H1 (cell line): Measurements from ENCODE around the gene CDS2. TPM values are rescaled to one million over a fixed set of nuclear protein-coding genes. Genes with fewer than 3 reads are reported as not detected.

Experiments used
- CTCF ChIA-PET: fragments of 300-600 bp; sonication (Branson Sonifier 250); formaldehyde crosslinking; loops from one replicate; lab custom pipeline; 2021; ENCODE audit not compliant: partially characterized antibody; lab: Charles Lee
- POLR2A ChIA-PET: fragments of 300-600 bp; sonication (Branson Sonifier 250); formaldehyde crosslinking; loops from one replicate; lab custom pipeline; 2021; ENCODE audit warnings: inconsistent platforms; ENCODE audit not compliant: partially characterized antibody; lab: Charles Lee
- DNase-seq, 2 experiments: peaks; one replicate each; pipeline versions ENCODE4 v3.0.0 to v3.0.0-alpha.2; 2010 to 2022; ENCODE audit warnings: low spot score in 2 of 2, low read depth in 1 of 2, mixed read lengths in 1 of 2
- FAIRE-seq: peaks from 2 replicates; lab custom pipeline; 2011; peaks lifted over from hg19 to GRCh38; lab: Jason Lieb, UNC
- H2AFZ ChIP-seq: 2 replicates; pipeline ENCODE4 v1.8.1; 2012; ENCODE audit warnings: low read length, inconsistent platforms
- H2AK5ac ChIP-seq: 2 replicates; pipeline ENCODE4 v1.6.1; 2013; ENCODE audit warnings: low read depth, low read length
- H2BK120ac ChIP-seq: replicated peaks from 2 replicates; pipeline ENCODE3; 2013; ENCODE audit warnings: low read depth, low read length, inconsistent platforms
- H2BK12ac ChIP-seq: 2 replicates; pipeline ENCODE4 v1.6.1; 2013; ENCODE audit warnings: low read depth, low read length
- H2BK15ac ChIP-seq: 2 replicates; pipeline ENCODE4 v1.6.1; 2013; ENCODE audit warnings: low read length
- H2BK20ac ChIP-seq: 2 replicates; pipeline ENCODE4 v1.6.1; 2013; ENCODE audit warnings: low read length
- H2BK5ac ChIP-seq: 2 replicates; pipeline ENCODE4 v1.6.1; 2013; ENCODE audit warnings: low read depth, low read length
- H3K14ac ChIP-seq: 2 replicates; pipeline ENCODE4 v1.6.1; 2013; ENCODE audit warnings: inconsistent platforms; ENCODE audit not compliant: insufficient read length
- H3K18ac ChIP-seq: 2 replicates; pipeline ENCODE4 v1.6.1; 2013; ENCODE audit warnings: low read length; ENCODE audit errors: extremely low read depth
- H3K23ac ChIP-seq: 2 replicates; pipeline ENCODE4 v1.6.1; 2013; ENCODE audit warnings: inconsistent platforms; ENCODE audit not compliant: insufficient read length
- H3K23me2 ChIP-seq: 2 replicates; pipeline ENCODE4 v1.6.1; 2013; ENCODE audit warnings: low read depth, low read length
- H3K27ac ChIP-seq: 2 replicates; pipeline ENCODE4 v1.6.1; 2011; ENCODE audit warnings: low read depth, low read length, inconsistent platforms
- H3K27me3 ChIP-seq, 4 experiments: replicated peaks in 1 of 4; 1 replicate in 1 of 4; 2 replicates in 3 of 4; pipeline versions ENCODE4 v1.6.1 to v1.8.1; 2011 to 2013; ENCODE audit warnings: low read length in 3 of 4, mild to moderate bottlenecking in 3 of 4, inconsistent platforms in 2 of 4, mixed read lengths in 2 of 4, moderate library complexity in 1 of 4; ENCODE audit not compliant: control insufficient read depth in 3 of 4, insufficient read depth in 3 of 4; ENCODE audit errors: extremely low read depth in 1 of 4
- H3K36me3 ChIP-seq, 4 experiments: 2 replicates each; pipeline versions ENCODE4 v1.6.1 to v1.8.1; 2011 to 2013; ENCODE audit warnings: mild to moderate bottlenecking in 4 of 4, low read length in 3 of 4, moderate library complexity in 2 of 4, control low read depth in 1 of 4, inconsistent platforms in 1 of 4; ENCODE audit not compliant: insufficient read depth in 4 of 4, control insufficient read depth in 2 of 4
- H3K4ac ChIP-seq: replicated peaks from 2 replicates; pipeline ENCODE3; 2013; ENCODE audit warnings: low read length, low read depth, mixed read lengths, inconsistent platforms; ENCODE audit not compliant: insufficient read length
- H3K4me1 ChIP-seq, 4 experiments: replicated peaks in 1 of 4; 1 replicate in 1 of 4; 2 replicates in 3 of 4; pipeline versions ENCODE4 v1.6.1 to v1.8.1; 2011 to 2013; ENCODE audit warnings: low read length in 3 of 4, inconsistent platforms in 2 of 4, mixed read lengths in 1 of 4; ENCODE audit not compliant: insufficient read depth in 4 of 4, control insufficient read depth in 3 of 4
- H3K4me2 ChIP-seq, 2 experiments: 2 replicates each; pipeline versions ENCODE4 v1.6.1 to v1.8.1; 2011 to 2013; ENCODE audit warnings: low read depth in 2 of 2, low read length in 2 of 2, control low read depth in 1 of 2, inconsistent platforms in 1 of 2, mild to moderate bottlenecking in 1 of 2; ENCODE audit not compliant: insufficient read depth in 1 of 2
- H3K4me3 ChIP-seq, 4 experiments: fragments of 200-600, 300-600 bp in 1 of 4; sonication (generic), shearing (Covaris generic), sonication (Bioruptor Twin) in 1 of 4; 2 replicates each; pipeline versions ENCODE4 v1.5.1 to v1.8.1; 2011 to 2016; ENCODE audit warnings: low read length in 4 of 4, low read depth in 3 of 4, control low read depth in 2 of 4, inconsistent platforms in 2 of 4, mild to moderate bottlenecking in 2 of 4, mixed read lengths in 1 of 4, moderate library complexity in 1 of 4; ENCODE audit not compliant: insufficient read depth in 2 of 4; ENCODE audit errors: extremely low read depth in 1 of 4
- H3K56ac ChIP-seq: replicated peaks from 2 replicates; pipeline ENCODE3; 2013; ENCODE audit warnings: low read depth, mild to moderate bottlenecking, mixed read lengths, low read length, inconsistent platforms; ENCODE audit not compliant: insufficient read length
- H3K79me1 ChIP-seq: 2 replicates; pipeline ENCODE4 v1.6.1; 2013; ENCODE audit warnings: low read depth, low read length, control low read depth
- H3K79me2 ChIP-seq, 2 experiments: 2 replicates each; pipeline versions ENCODE4 v1.6.1 to v1.8.1; 2012 to 2013; ENCODE audit warnings: low read length in 2 of 2, mild to moderate bottlenecking in 2 of 2, inconsistent platforms in 1 of 2; ENCODE audit not compliant: insufficient read depth in 2 of 2, control insufficient read depth in 1 of 2
- H3K9ac ChIP-seq, 4 experiments: replicated peaks in 1 of 4; 1 replicate in 1 of 4; 2 replicates in 3 of 4; pipeline versions ENCODE4 v1.6.1 to v1.8.1; 2011 to 2013; ENCODE audit warnings: low read depth in 3 of 4, low read length in 3 of 4, control low read depth in 2 of 4, mild to moderate bottlenecking in 2 of 4, moderate library complexity in 2 of 4, inconsistent platforms in 1 of 4; ENCODE audit errors: extremely low read depth in 1 of 4
- H3K9me3 ChIP-seq, 2 experiments: 2 replicates each; pipeline versions ENCODE4 v1.6.1 to v1.8.1; 2012 to 2013; ENCODE audit warnings: mild to moderate bottlenecking in 2 of 2, moderate library complexity in 2 of 2, control low read depth in 1 of 2, inconsistent platforms in 1 of 2, low read depth in 1 of 2, low read length in 1 of 2, mixed read lengths in 1 of 2; ENCODE audit not compliant: insufficient read depth in 2 of 2
- H4K20me1 ChIP-seq, 2 experiments: replicated peaks in 1 of 2; 2 replicates each; pipeline versions ENCODE3 to v1.8.1; 2011 to 2013; ENCODE audit warnings: inconsistent platforms in 2 of 2, low read length in 2 of 2, mild to moderate bottlenecking in 1 of 2; ENCODE audit not compliant: insufficient read depth in 2 of 2, control insufficient read depth in 1 of 2
- H4K5ac ChIP-seq: 2 replicates; pipeline ENCODE4 v1.6.1; 2013; ENCODE audit warnings: low read length, low read depth, mixed read lengths, inconsistent platforms; ENCODE audit not compliant: insufficient read length
- H4K8ac ChIP-seq: 2 replicates; pipeline ENCODE4 v1.8.0; 2013; ENCODE audit warnings: mild to moderate bottlenecking, moderate library complexity, low read length, inconsistent platforms; ENCODE audit not compliant: insufficient read depth; ENCODE audit errors: extremely low read depth
- H4K91ac ChIP-seq: replicated peaks from 2 replicates; pipeline ENCODE3; 2013; ENCODE audit warnings: low read length, mixed read lengths, inconsistent platforms; ENCODE audit not compliant: insufficient read length
- RNF2 ChIP-seq: fragments of 200-900, 300-1000 bp; sonication (generic); IDR thresholded peaks from 2 replicates; pipeline ENCODE4 v1.7.1; 2016; ENCODE audit warnings: borderline replicate concordance, low read depth, mild to moderate bottlenecking, antibody characterized with exemption, low read length; ENCODE audit not compliant: poor library complexity, severe bottlenecking; ENCODE audit errors: missing control alignments
- SP1 ChIP-seq: IDR thresholded peaks from 2 replicates; pipeline ENCODE4 v1.6.1; 2011; ENCODE audit warnings: low read depth, low read length
- TAF7 ChIP-seq: optimal IDR thresholded peaks from 2 replicates; pipeline ENCODE3; 2011; ENCODE audit warnings: low read depth, mild to moderate bottlenecking, inconsistent platforms, low read length, moderate library complexity, borderline replicate concordance
- TBP ChIP-seq: IDR thresholded peaks from 2 replicates; pipeline ENCODE4 v1.6.1; 2011; ENCODE audit warnings: low read depth, low read length, improper control_type of control experiment
- WGBS, 2 experiments: shearing (Covaris generic) in 1 of 2; methylation state at CpG; one replicate each; pipeline versions ENCODE4 v1.1.6 to v1.1.7; 2013 to 2015; ENCODE audit warnings: low lambda C conversion rate in 2 of 2, mixed read lengths in 2 of 2, inconsistent platforms in 1 of 2, low coverage in 1 of 2, missing lambda C conversion rate in 1 of 2; ENCODE audit not compliant: insufficient replicate concordance in 2 of 2, insufficient coverage in 1 of 2, insufficient read length in 1 of 2; ENCODE audit errors: extremely low coverage in 1 of 2, missing lambda C conversion rate in 1 of 2; 5-methylcytosine and 5-hydroxymethylcytosine counted together
- polyA plus RNA-seq, 7 experiments: library from polyadenylated mRNA; depleted of rRNA in 3 of 7; stranded (reverse) in 5 of 7; unstranded in 2 of 7; fragments of >200 nt in 5 of 7; fragments of 200-250 nt in 2 of 7; gene quantifications; 1 replicate in 5 of 7; 2 replicates in 1 of 7; 4 replicates in 1 of 7; pipeline versions ENCODE4 v1.2.1 to v1.2.3, GENCODE V29; 2011 to 2013; ENCODE audit warnings: missing spikeins in 2 of 7, mixed read lengths in 2 of 7
- total RNA-seq: library from RNA; stranded (reverse); fragmentation: NEBNext Ultra II Directional; extraction: Animal tissue kit (Norgen Biotek cat#: 25700); gene quantifications from 2 replicates; pipeline ENCODE4 v1.2.1, GENCODE V29; 2021

Gene CDS2
- total and polyA plus RNA-seq, 2 of the 8 experiments (the other 6 are each of a cell fraction or from before 2014, with no cell fraction given), result 54.0 to 56.2 TPM

DNA sequence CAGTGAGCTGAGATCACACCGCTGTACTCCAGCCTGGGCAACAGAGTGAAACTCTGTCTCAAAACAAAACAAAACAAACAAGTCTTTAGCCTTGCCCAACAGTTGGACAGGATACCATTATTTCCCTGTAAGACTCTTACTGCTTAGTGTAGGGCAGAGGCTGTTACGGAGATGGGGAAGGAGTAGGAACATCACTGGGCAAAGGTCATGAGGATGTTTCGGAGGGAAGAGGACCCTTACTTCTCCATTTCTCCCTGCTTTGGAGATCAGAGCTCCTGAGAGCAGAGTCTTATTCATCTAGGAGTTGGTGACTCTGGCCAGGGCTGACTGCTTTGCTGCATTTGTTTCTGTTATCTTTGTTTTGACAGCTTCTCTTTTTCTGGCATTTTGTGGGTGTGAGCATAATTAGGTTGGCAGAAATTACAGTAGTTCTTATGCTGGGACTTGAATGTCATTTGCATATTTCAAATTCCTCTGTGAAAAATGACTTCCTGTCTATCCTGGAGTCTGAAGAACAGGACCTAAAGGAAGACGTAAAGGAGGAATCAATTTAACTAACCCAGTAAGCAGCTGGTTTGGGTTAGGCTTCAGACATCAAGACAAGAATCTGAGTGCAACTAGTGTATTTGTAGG, 89.0 kb downstream of the CDS2 start:
- Histone ChIP-seq H4K8ac (no peak overlapping the region), H2AK5ac (no peak overlapping the region), H3K4me1 (peaks cover 0 to 3% (median 0%) of the 10 kb centered on the region in 4 experiments; a peak in 2 of 7 replicates), H2BK5ac (no peak overlapping the region), H3K14ac (no peak overlapping the region), H3K4me3 (no peak overlapping the region), H3K9ac (no peak overlapping the region), H2AFZ (no peak overlapping the region), H4K5ac (no peak overlapping the region), H3K4me2 (no peak overlapping the region), H3K27me3 (no peaks in the 10 kb centered on the region), H3K79me1 (no peaks in the 10 kb centered on the region), H3K23ac (no peak overlapping the region)
- DNase-seq, result no peak
- FAIRE-seq, result no peak
- POLR2A ChIA-PET, result interaction anchor here (1.0 kb wide), 1 partner anchor 96 kb away, joined by 4 read pairs; the partner anchor contains the start of gene PCNA
- TF ChIP-seq SP1, result no peak
- TF ChIP-seq TAF7, result no peak
- TF ChIP-seq RNF2, result no peak
- no peak for TF ChIP-seq TBP
- TF ChIP-seq, all 59 proteins: peak for 0
- no peak overlapping the region for H3K27ac ChIP-seq
- WGBS, 2 experiments, result 91% methylated on average over 4 of the region's 4 CpGs; no CpG with 5 or more reads in 1 of the 2 experiments
- CTCF ChIA-PET, result interaction anchor here (1.4 to 13.1 kb wide), 3 partner anchors 8 to 100 kb away, joined by 3 to 242 read pairs (median 25); partner anchors contain the start of gene PROKR2
- no peaks in the 10 kb centered on the region for H3K79me2 ChIP-seq
- no peak overlapping the region for H2BK12ac ChIP-seq
- no peak overlapping the region for H3K18ac ChIP-seq
- no peak overlapping the region for H2BK15ac ChIP-seq
- no peak overlapping the region for H4K91ac ChIP-seq
- no peaks in the 10 kb centered on the region for H4K20me1 ChIP-seq
- H3K56ac ChIP-seq, result no peak overlapping the region
- no peaks in the 10 kb centered on the region for H3K23me2 ChIP-seq
- no peaks in the 10 kb centered on the region for H3K9me3 ChIP-seq
- no peak overlapping the region for H2BK120ac ChIP-seq
- H3K36me3 ChIP-seq, result no peaks in the 10 kb centered on the region
- H3K4ac ChIP-seq, result no peak overlapping the region
- no peak overlapping the region for H2BK20ac ChIP-seq
